HG03108 (cell line): ENCODE data around the gene BCL10.

Experiments used
- ATAC-seq: cut with Tn5 transposase; IDR thresholded peaks from one replicate; pipeline ENCODE4 v1.9.1; 2021; ENCODE audit warnings: moderate library complexity; ENCODE audit not compliant: unreplicated experiment

The BCL10 gene

GRCh38 chr1:85224734-85225623 lies 51.5 kb downstream of the BCL10 start:
- ATAC-seq: no peak

GRCh38 chr1:85224295-85224694 lies 52.1 kb downstream of the BCL10 start:
- ATAC-seq: no peak

DNA sequence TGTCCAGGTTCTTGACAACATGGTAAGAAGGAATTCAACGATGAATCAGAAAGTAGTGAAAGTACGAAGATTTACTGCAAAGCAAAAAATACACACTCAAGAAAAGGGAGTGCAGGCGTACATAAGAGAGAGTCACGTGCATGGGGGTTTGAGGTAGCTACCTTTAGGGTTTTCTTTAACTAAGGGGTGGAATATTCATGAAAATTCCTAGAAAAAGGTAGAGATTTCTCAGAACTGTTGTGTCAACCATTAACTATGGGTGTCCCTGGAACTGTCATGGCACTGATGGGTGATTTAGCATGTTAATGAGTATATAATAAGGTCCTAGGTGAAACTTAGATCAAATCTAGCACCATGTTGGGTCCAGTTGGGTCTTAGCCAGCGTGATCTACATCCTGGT lies 53.1 kb downstream of the BCL10 start:
- ATAC-seq: no peak

DNA sequence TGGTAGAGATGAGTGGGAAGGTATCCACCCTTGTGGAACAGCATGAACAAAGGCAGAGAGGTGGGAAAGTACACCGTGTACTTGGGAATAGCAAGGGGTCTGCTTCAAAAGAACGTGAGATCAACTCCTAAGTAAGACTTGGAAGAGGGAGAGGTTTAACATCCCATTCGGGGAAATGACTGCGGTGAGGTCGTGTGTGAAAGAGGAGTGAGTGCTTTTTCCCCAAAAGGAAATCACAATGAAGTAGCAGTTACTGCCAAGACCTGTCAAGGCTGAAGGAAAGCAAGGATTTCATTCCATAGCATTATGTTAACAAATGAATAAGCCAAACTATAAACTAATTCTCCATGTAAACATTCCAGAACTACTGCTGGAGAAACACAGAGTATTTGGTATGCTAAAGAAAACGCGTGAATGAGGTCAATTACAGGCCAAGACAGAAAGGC lies 55.7 kb downstream of the BCL10 start:
- ATAC-seq: no peak

DNA sequence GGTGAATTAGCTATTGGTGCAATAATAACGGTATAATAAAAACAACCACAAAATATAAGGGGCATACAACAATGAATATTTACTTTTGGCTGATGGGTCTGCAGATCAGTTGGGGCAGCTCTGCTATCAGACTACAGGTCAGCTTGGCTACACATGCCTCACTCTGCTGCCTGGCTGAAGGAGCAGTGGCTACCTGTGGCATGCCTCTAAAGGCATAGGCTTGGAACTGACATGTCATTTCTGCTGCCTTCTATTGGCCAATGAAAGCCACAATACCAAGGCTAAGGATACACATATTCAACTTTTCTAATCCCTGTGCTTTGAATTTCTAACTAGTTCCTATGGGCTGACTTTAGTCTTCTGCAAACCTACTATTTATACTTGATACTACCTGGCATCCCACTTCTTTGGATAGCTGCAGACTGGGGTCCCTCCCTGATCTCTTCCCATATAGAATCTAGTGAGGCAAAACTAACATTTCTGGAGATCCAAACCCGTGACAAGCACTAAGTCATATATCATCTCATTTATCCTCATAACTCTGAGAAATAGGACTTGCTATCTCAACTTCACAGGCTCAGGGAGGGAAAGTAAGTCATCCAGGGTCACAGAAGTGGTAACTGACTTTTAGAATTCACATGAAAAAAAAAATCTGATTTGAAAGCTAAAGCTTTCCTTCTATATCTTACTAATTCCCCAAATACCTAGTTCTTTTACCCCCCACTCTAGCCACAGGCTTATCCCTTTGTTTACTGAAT lies 56.4 kb downstream of the BCL10 start:
- ATAC-seq: no peak

DNA sequence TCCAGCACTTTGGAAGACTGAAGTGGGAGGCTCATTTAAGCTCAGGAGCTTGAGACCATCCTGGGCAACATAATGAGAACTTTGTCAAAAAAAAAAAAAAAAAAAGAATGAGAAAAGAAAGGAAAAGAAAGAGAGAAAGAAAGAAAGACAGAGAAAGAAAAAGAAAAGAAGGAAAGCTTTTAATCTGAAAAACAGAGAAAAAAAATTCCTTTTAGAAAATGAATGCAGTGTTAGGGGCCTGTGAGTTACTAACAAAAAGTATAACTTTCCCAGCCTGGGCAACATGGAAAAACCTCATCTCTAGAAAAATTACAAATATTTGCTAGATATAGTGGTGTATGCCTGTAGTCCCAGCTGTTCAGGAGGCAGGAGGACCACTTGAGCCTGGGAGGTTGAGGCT lies 59.7 kb downstream of the BCL10 start:
- ATAC-seq: no peak
